Measurements from ENCODE around the gene CD151.

The CD151 gene

GRCh38 chr11:797296-798092 lies 35.3 kb upstream of the CD151 start:
- DNase-seq (ENCODE audit: low read depth, low spot score) = no peak

- no peak for DNase-seq (ENCODE audit: low read depth, low spot score)
Observed at GRCh38 chr11:798093-798713, 34.5 kb upstream of the CD151 start, which contains the start of gene SLC25A22. Gene SLC25A22, minus strand, starts transcription at chr11:798281. Its CDS starts 3,275 bp downstream, at chr11:795006.

GRCh38 chr11:799641-800316 lies 33.0 kb upstream of the CD151 start:
- no peak for DNase-seq (ENCODE audit: low read depth, low spot score)

GRCh38 chr11:800473-800872 lies 32.3 kb upstream of the CD151 start:
- DNase-seq (ENCODE audit: low read depth, low spot score) = no peak

GRCh38 chr11:801097-801780 lies 31.5 kb upstream of the CD151 start:
- no peak for DNase-seq (ENCODE audit: low read depth, low spot score)

GRCh38 chr11:802018-802617 lies 30.6 kb upstream of the CD151 start:
- DNase-seq (ENCODE audit: low read depth, low spot score) = no peak

GRCh38 chr11:802693-803466 lies 29.9 kb upstream of the CD151 start:
- no peak for DNase-seq (ENCODE audit: low read depth, low spot score)

GRCh38 chr11:803467-803742 lies 29.3 kb upstream of the CD151 start:
- no peak for DNase-seq (ENCODE audit: low read depth, low spot score)

GRCh38 chr11:803770-804598 lies 28.8 kb upstream of the CD151 start:
- no peak for DNase-seq (ENCODE audit: low read depth, low spot score)

GRCh38 chr11:804599-804964 lies 28.2 kb upstream of the CD151 start:
- no peak for DNase-seq (ENCODE audit: low read depth, low spot score)

GRCh38 chr11:808427-809286 lies 24.1 kb upstream of the CD151 start:
- no peak for DNase-seq (ENCODE audit: low read depth, low spot score)

- DNase-seq (ENCODE audit: low read depth, low spot score) = peak; percentile 78
Observed at GRCh38 chr11:809287-810039, 23.3 kb upstream of the CD151 start, which contains the start of gene RPLP2. Gene RPLP2, plus strand, starts transcription at chr11:809967. Its CDS starts 268 bp downstream, at chr11:810235.

GRCh38 chr11:810040-810567 lies 22.6 kb upstream of the CD151 start:
- no peak for DNase-seq (ENCODE audit: low read depth, low spot score)

GRCh38 chr11:811446-812245 lies 21.1 kb upstream of the CD151 start:
- DNase-seq (ENCODE audit: low read depth, low spot score) = no peak

- DNase-seq (ENCODE audit: low read depth, low spot score) = no peak
Observed at GRCh38 chr11:812390-812789, 20.4 kb upstream of the CD151 start.

GRCh38 chr11:813072-813455 lies 19.7 kb upstream of the CD151 start:
- DNase-seq (ENCODE audit: low read depth, low spot score) = no peak

GRCh38 chr11:813456-814096 lies 19.2 kb upstream of the CD151 start:
- DNase-seq (ENCODE audit: low read depth, low spot score) = no peak
